Liver (tissue), 9 donors: Measurements from ENCODE around the gene CACNA1C. TPM values are rescaled to one million over a fixed set of nuclear protein-coding genes. Genes with fewer than 3 reads are reported as not detected.

Source experiments
- DNase-seq: peaks from one replicate; pipeline ENCODE4 v3.0.0-alpha.2; 2017; ENCODE audit warnings: low spot score
- H3K27ac ChIP-seq, 2 donors: one replicate each; pipeline ENCODE4 v1.7.0; 2013; ENCODE audit warnings: inconsistent platforms in 2 of 2, low read length in 2 of 2, control low read depth in 1 of 2, low read depth in 1 of 2, mild to moderate bottlenecking in 1 of 2
- H3K27me3 ChIP-seq, 4 donors: one replicate each; pipeline versions ENCODE4 v1.6.1 to v1.7.0; 2013; ENCODE audit warnings: low read length in 3 of 4, inconsistent platforms in 1 of 4, mild to moderate bottlenecking in 1 of 4, moderate library complexity in 1 of 4; ENCODE audit not compliant: control insufficient read depth in 4 of 4, insufficient read depth in 4 of 4
- H3K36me3 ChIP-seq, 4 donors: one replicate each; pipeline versions ENCODE4 v1.6.1 to v1.7.0; 2013; ENCODE audit warnings: low read length in 3 of 4, mild to moderate bottlenecking in 3 of 4, low read depth in 1 of 4, moderate library complexity in 1 of 4; ENCODE audit not compliant: control insufficient read depth in 4 of 4, insufficient read depth in 3 of 4
- H3K4me1 ChIP-seq, 4 donors: one replicate each; pipeline versions ENCODE4 v1.6.1 to v1.7.0; 2013; ENCODE audit warnings: low read length in 3 of 4, mild to moderate bottlenecking in 3 of 4, moderate library complexity in 1 of 4; ENCODE audit not compliant: control insufficient read depth in 4 of 4, insufficient read depth in 4 of 4
- H3K4me3 ChIP-seq, 3 donors: one replicate each; pipeline versions ENCODE4 v1.6.1 to v1.7.0; 2013; ENCODE audit warnings: low read length in 3 of 3, control low read depth in 1 of 3, low read depth in 1 of 3, mild to moderate bottlenecking in 1 of 3
- H3K9ac ChIP-seq, 2 donors: one replicate each; pipeline ENCODE4 v1.7.0; 2013; ENCODE audit warnings: low read length in 2 of 2, mild to moderate bottlenecking in 2 of 2, moderate library complexity in 2 of 2, control low read depth in 1 of 2, low read depth in 1 of 2
- H3K9me3 ChIP-seq, 4 donors: one replicate each; pipeline versions ENCODE4 v1.6.1 to v1.7.0; 2013; ENCODE audit warnings: low read length in 3 of 4; ENCODE audit not compliant: control insufficient read depth in 4 of 4
- CTCF ChIP-seq: fragments of 150-350 bp; IDR thresholded peaks from 2 replicates; pipeline ENCODE4 v1.5.1; 2017; ENCODE audit warnings: improper control_type of control experiment, low read depth, low read length; ENCODE audit not compliant: missing input control
- EGR1 ChIP-seq, 2 donors: IDR thresholded peaks; 2 replicates each; pipeline ENCODE4 v1.6.1; 2016 to 2018; ENCODE audit warnings: antibody characterized with exemption in 2 of 2, low read depth in 2 of 2
- FOXA1 ChIP-seq: IDR thresholded peaks from 2 replicates; pipeline ENCODE4 v1.6.1; 2016; ENCODE audit warnings: antibody characterized with exemption
- FOXA2 ChIP-seq: IDR thresholded peaks from 2 replicates; pipeline ENCODE4 v1.6.1; 2016; ENCODE audit warnings: antibody characterized with exemption
- GABPA ChIP-seq, 2 donors: IDR thresholded peaks in 1 of 2; conservative IDR thresholded peaks in 1 of 2; 2 replicates each; pipeline ENCODE4 v1.6.1; 2016; ENCODE audit warnings: antibody characterized with exemption in 2 of 2, mild to moderate bottlenecking in 1 of 2, moderate library complexity in 1 of 2
- HNF4A ChIP-seq, 2 donors: conservative IDR thresholded peaks; 2 replicates each; pipeline ENCODE4 v1.6.1; 2016; ENCODE audit warnings: antibody characterized with exemption in 2 of 2, mild to moderate bottlenecking in 2 of 2
- HNF4G ChIP-seq: IDR thresholded peaks from 2 replicates; pipeline ENCODE4 v1.6.1; 2016; ENCODE audit warnings: antibody characterized with exemption
- JUND ChIP-seq, 2 donors: IDR thresholded peaks; 2 replicates each; pipeline ENCODE4 v1.6.1; 2016; ENCODE audit warnings: antibody characterized with exemption in 2 of 2
- NR2F2 ChIP-seq: IDR thresholded peaks from 2 replicates; pipeline ENCODE4 v1.6.1; 2016; ENCODE audit warnings: antibody characterized with exemption
- RAD21 ChIP-seq, 2 donors: IDR thresholded peaks; 2 replicates each; pipeline ENCODE4 v1.6.1; 2016; ENCODE audit warnings: antibody characterized with exemption in 2 of 2, mild to moderate bottlenecking in 2 of 2
- REST ChIP-seq: IDR thresholded peaks from 2 replicates; pipeline ENCODE4 v1.6.1; 2016; ENCODE audit warnings: antibody characterized with exemption, mild to moderate bottlenecking
- RXRA ChIP-seq, 2 donors: IDR thresholded peaks; 2 replicates each; pipeline ENCODE4 v1.6.1; 2017 to 2018; ENCODE audit warnings: antibody characterized with exemption in 2 of 2, mild to moderate bottlenecking in 1 of 2
- SP1 ChIP-seq: IDR thresholded peaks from 2 replicates; pipeline ENCODE4 v1.6.1; 2018; ENCODE audit warnings: antibody characterized with exemption, mild to moderate bottlenecking
- TAF1 ChIP-seq: conservative IDR thresholded peaks from 2 replicates; pipeline ENCODE4 v1.6.1; 2016; ENCODE audit warnings: antibody characterized with exemption, mild to moderate bottlenecking
- WGBS: extraction: QIAGEN DNeasy Blood & Tissue Kit; methylation state at CpG from one replicate; pipeline ENCODE4 v1.1.7; 2013; 5-methylcytosine and 5-hydroxymethylcytosine counted together
- polyA plus RNA-seq, 2 donors: library from polyadenylated mRNA; stranded (reverse) in 1 of 2; unstranded in 1 of 2; fragments of 200-250 nt in 1 of 2; fragments of >200 nt in 1 of 2; fragmentation: Nextera tagmentation in 1 of 2; extraction: Ambion mirVana in 1 of 2; gene quantifications; one replicate each; pipeline versions ENCODE4 v1.2.1 to v1.2.3, GENCODE V29; 2013 to 2015
- total RNA-seq, 2 donors: library from RNA; depleted of rRNA; stranded (reverse); fragments of >200 nt; gene quantifications; one replicate each; pipeline ENCODE4 v1.2.3, GENCODE V29; 2014
- TF ChIP-seq, protein P1 (sequence below): IDR thresholded peaks from 2 replicates; pipeline ENCODE4 v1.6.1; 2016; ENCODE audit warnings: antibody characterized with exemption
- TF ChIP-seq, protein P2 (sequence below): IDR thresholded peaks from 2 replicates; pipeline ENCODE4 v1.6.1; 2016; ENCODE audit warnings: antibody characterized with exemption
- donor health status: healthy.
- donor health status: healthy.
- donor health status: healthy.
- donor health status: healthy.
- donor health status: healthy.

The CACNA1C gene
- total and polyA plus RNA-seq, 4 donors, result 0.23 to 1.9 (median 0.41) TPM

DNA sequence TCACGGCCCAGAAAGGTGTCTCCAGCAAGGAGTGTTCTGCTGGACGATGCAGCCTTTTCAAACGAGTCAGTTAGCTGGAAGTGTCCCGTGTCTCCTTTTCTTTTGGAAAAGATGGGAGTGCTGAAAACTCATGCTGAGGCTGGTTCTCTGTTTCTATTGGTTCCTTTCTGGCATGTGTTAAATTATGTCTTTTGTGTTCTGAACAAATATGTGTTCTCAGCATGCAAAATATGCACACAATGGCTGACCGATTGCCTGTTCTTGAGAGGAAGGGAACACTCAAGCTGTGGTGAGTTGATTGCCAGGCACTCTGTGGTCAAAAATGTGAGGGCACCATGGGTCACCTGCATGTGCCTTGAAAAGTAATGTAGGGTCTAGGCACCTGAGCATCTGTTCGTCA lies 181.3 kb downstream of the CACNA1C start:
- TF ChIP-seq EGR1 (IDR thresholded peaks at IDR 0.05; ENCODE audit: low read depth in 2 of 2) (no peak), NR2F2 (no peak), HNF4A (conservative IDR thresholded peaks at IDR 0.05) (no peak), HNF4G (no peak), GABPA (IDR thresholded peaks at IDR 0.05 in 1 of 2, conservative IDR thresholded peaks at IDR 0.05 in 1 of 2) (no peak), REST (no peak), SP1 (no peak), RXRA (IDR thresholded peaks at IDR 0.05) (no peak), RAD21 (IDR thresholded peaks at IDR 0.05) (no peak), FOXA1 (no peak)
- TF ChIP-seq, protein P1, sequence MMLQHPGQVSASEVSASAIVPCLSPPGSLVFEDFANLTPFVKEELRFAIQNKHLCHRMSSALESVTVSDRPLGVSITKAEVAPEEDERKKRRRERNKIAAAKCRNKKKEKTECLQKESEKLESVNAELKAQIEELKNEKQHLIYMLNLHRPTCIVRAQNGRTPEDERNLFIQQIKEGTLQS, result no peak
- TF ChIP-seq, protein P2, sequence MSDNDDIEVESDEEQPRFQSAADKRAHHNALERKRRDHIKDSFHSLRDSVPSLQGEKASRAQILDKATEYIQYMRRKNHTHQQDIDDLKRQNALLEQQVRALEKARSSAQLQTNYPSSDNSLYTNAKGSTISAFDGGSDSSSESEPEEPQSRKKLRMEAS, result no peak
- Histone ChIP-seq H3K36me3 (no peaks in the 10 kb centered on the region), H3K27me3 (peaks cover 0 to 5% (median 0%) of the 10 kb centered on the region in 4 donors), H3K4me3 (no peak overlapping the region), H3K9me3 (no peaks in the 10 kb centered on the region), H3K4me1 (peaks cover 0 to 2% (median under 1%) of the 10 kb centered on the region in 4 donors), H3K27ac (no peak overlapping the region), H3K9ac (no peak overlapping the region)
- DNase-seq, result no peak
- WGBS, result 88% methylated on average over 6 of the region's 6 CpGs

DNA sequence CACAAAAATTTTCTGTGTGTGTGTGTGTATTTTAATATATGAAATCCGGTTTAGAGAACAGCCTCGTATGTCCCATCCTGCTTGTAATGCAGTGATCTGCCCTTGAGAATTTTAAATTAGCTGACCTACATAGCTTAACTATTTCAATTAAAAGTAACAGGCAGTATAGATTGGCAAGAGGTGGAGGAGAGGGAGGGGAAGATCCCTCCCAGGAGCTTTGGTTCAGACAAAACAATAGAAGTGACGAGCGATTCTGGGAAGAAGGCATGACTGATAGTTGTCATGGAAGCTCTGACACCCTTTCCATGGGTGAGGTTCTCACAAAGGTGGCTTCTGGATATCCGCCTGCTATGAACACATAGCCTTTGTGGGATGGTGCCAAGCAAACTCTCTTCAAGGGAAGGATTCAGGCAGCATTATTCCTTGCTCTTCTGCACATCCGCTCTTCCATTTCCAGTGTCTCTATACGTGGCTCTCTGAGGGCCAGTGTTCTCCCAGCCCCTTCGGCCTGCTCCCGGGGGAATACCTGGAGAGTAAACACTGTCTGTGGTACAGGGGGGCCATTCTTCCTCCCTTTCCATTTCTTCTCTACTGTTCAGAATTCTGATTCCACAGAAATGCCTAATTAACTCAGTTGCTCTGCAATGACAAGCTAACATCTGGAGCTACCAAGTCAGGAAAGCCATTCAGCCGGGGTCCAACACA lies 182.0 kb downstream of the CACNA1C start:
- no peak overlapping the region for H3K4me3 ChIP-seq
- no peak overlapping the region for H3K27ac ChIP-seq
- no peak overlapping the region for H3K9ac ChIP-seq
- no peaks in the 10 kb centered on the region for H3K9me3 ChIP-seq
- peaks cover 0 to 5% (median 0%) of the 10 kb centered on the region in 4 donors for H3K27me3 ChIP-seq
- H3K36me3 ChIP-seq, result no peaks in the 10 kb centered on the region
- no peak for DNase-seq
- 89% methylated on average over 10 of the region's 10 CpGs for WGBS
- peaks cover 0 to 2% (median under 1%) of the 10 kb centered on the region in 4 donors for H3K4me1 ChIP-seq
- no peak for TF ChIP-seq FOXA1
- TF ChIP-seq HNF4A (conservative IDR thresholded peaks at IDR 0.05), result no peak

- Histone ChIP-seq H3K27ac (no peak overlapping the region), H3K4me3 (no peak overlapping the region), H3K27me3 (no peaks in the 10 kb centered on the region), H3K36me3 (no peaks in the 10 kb centered on the region), H3K9me3 (no peaks in the 10 kb centered on the region), H3K4me1 (no peaks in the 10 kb centered on the region), H3K9ac (no peak overlapping the region)
- DNase-seq, result no peak
- 84% methylated on average over 5 of the region's 5 CpGs for WGBS
- TF ChIP-seq TAF1, result no peak
- TF ChIP-seq REST, result no peak
- TF ChIP-seq JUND (IDR thresholded peaks at IDR 0.05), result no peak
- no peak for TF ChIP-seq CTCF
- no peak for TF ChIP-seq FOXA2
Measured at GRCh38 chr12:2236506-2237294, 183.9 kb downstream of the CACNA1C start.
